ENCODE measurements around the gene TSSK3.
"Not testable (repeated sequence)": the region's sequence is repeated elsewhere in the genome, so short reads cannot be mapped to it uniquely, and the experiment has no call there.

Gene TSSK3

DNA sequence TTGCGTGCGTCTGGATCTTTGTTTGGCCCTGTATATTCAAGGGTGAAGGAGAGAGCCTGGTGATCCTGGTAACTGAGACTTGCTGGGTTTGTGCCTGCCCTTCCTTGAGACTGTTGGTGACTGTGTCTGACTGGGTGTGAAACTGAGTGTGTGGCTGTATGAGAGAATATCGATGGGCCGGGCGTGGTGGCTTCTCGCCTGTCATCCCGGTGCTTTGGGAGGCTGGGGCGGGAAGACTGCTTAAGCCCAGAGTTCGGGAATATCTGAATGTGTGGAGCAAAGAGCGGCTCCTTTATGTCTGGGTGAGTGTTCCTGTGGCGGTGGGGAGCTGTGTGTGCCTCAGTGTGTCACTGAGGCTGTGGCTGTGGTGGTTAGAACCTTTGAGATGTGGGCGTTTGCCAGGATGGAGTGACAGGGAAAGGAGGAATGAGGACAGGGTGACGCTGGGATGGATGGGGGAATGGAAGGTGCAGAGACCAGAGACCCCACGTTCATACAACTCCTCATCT lies 23.6 kb upstream of the TSSK3 start:
- no peak for DNase-seq (ENCODE audit: low spot score)

- DNase-seq (ENCODE audit: low spot score): no peak
Measured at GRCh38 chr1:32339363-32339978, 22.9 kb upstream of the TSSK3 start.

- no peak for DNase-seq (ENCODE audit: low spot score)
Measured at GRCh38 chr1:32341186-32341757, 21.1 kb upstream of the TSSK3 start.

DNA sequence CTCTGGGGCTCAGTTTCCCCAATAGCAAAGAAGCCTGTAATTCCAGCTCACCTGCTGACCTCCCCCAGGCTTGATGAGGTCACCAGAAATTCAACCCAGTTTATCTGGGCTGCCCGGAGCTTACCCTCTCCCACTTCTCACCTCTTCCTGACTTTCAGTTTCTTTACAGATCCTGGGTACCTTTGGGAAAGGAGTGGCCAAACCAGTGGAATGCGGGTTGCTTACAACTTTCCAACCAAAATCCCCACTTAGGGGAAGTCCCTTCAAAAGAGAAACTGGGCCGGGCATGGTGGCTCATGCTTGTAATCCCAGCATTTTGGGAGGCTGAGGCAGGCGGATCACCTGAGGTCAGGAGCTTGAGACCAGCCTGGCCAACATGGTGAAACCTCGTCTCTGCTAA lies 20.4 kb upstream of the TSSK3 start:
- no peak for DNase-seq (ENCODE audit: low spot score)

GRCh38 chr1:32342704-32343103 lies 19.6 kb upstream of the TSSK3 start:
- no peak for DNase-seq (ENCODE audit: low spot score)

DNA sequence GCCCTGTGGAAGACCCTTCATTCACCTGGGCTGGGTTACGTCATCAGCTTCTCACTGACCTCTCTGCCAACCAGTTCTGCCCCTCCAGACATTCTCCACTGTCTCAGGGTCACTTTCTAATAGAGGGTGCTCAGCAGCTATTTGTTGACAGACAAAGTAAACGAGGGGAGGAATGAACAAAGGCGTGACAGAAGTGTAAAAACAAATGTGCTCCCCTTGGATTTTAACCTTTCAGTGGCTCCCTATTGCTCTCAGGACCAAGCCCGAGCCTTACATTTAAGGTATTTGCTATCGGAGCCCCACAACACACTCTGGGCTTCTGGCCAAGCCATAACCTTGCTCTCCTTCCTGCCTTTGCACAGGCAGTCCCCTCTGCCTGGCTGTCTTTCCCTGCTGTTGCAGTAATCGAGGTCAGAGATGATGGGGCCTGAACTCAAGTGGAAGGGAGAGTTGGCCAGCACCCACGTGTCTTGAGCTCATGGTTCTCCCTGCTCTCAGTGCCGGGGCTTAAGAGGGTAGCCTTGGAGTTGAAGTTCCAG lies 17.0 kb upstream of the TSSK3 start:
- DNase-seq (ENCODE audit: low spot score): no peak

DNA sequence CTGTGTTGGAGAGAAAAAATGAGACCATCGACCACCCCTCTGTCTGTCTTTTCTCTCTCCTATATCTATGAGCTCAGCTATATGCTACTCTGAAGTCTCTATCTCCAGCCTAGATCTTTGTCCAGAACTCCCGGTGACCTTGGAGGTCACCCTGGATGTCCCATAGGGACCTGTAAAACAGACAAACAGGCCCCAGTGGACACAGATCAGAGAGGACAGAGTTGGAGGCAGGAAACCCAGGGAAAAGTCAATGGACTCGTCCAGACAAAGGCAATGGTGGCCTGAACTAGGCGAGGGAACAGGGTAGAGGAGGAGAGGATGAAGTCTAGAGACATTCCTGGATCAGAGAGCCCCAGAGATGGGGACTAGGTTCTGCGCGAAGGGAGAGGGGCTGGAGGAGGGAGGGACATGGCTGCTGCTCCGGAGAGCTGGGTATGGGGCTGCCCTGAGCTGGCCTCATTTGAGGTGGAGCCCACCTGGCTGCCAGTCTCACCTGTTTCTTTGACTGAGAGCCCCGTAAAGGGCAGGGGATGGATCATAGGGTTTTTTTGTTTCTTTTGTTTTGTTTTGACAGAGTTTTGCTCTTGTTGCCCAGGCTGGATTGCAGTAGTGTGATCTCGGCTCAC lies 15.7 kb upstream of the TSSK3 start:
- no peak for DNase-seq (ENCODE audit: low spot score)

GRCh38 chr1:32349211-32349708 lies 13.1 kb upstream of the TSSK3 start:
- peak; percentile 83 for DNase-seq (ENCODE audit: low spot score)

DNA sequence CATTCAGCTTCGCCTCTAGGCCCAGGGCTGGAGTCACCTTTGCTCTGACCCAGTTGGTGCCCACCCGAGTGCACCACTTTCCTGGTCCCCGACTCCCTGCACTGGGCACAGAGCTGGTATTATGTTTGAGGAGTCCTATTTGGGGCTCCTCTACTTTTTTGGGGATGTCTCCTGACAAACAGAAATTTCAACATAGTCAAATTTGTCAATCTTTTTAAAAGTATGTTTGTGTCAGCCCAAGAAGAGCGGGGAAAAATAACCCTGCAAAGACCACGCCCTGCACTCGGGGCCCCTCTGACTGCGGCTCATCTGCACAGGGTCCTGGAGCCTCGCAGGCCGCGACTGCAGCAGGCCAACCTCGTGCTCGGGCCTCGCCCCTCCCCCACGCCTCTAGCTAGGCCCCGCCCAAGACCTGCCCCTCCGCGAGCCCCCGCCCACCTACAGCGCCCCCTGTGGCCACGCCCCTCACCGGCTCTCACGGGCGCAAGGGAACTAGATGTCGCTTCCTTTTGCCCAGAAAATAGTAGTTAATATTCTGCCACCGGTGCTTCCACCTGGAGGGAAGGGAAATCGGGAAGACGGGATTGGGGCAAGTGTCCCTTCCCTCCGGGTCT lies 11.4 kb upstream of the TSSK3 start:
- DNase-seq (ENCODE audit: low spot score): no peak

- DNase-seq (ENCODE audit: low spot score): peak; percentile 91
Measured at GRCh38 chr1:32351399-32352238, 10.7 kb upstream of the TSSK3 start.

DNA sequence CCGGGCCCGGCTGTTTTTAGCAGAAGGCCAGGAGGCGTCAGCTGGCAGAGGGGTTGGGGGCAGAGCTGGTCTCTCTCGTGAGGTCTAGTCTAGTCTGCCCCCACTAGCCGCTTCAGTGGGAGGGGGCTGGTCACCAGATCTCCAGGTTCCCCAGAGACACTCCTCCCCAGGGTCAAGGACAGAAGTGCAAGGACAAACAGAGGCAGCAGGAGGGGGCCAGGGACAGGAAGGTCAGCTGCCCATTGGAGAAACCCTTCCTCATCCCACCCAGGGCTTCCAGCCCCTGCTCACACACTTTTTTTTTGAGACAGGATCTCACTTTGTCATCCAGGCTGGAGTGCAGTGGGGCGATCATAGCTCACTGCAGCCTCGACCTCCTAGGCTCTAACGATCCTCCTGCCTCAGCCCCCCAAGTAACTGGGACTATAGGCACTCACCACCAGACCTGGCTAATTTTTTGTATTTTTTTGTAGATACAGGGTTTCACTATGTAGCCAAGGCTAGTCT lies 10.0 kb upstream of the TSSK3 start:
- DNase-seq (ENCODE audit: low spot score): no peak

DNA sequence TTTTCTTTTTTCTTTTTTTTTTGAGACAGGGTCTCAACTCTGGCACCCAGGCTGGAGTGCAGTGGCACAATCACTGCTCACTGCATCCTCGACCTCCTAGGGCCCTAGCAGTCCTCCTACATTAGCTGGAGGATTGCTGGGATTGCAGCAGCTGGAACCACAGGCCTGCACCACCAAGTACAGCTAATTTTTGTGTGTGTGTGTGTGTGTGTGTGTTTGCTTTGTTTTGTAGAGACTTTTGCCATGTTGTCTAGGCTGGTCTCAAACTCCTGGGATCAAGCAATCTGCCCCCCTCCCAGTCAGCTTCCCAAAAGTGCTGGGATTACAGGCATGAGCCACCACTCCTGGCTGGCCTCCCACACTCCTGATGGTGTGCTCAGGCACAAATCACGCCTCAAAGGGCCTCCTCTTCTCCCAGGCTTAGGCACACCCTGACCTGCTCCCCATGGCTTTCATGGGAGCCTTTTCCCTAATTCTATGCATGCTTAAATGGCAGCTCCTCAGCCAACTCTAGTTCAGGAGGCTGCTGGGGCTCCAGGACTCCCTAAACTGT lies 9.4 kb upstream of the TSSK3 start:
- no peak for DNase-seq (ENCODE audit: low spot score)

DNA sequence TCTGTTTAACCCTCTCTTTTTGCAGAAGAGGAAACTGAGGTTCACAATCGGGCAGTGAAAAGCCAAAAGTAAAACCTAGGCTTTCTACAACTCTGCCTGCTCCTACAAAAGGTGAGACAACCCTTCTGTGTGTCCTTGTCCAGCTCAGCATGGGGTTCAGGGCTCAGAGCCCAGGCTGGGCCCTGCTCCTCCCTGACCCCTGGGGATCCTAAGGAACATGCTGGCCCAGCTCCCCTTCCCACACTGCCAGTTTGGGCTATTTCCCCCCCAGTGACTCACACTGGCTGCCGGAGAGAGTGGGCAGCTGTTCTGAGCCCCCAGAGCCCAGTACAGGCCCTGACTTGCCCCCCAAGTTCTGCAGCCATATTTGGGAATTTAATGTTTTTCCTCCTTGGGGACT lies 8.9 kb upstream of the TSSK3 start:
- DNase-seq (ENCODE audit: low spot score): no peak

GRCh38 chr1:32353886-32354570 lies 8.3 kb upstream of the TSSK3 start:
- no peak for DNase-seq (ENCODE audit: low spot score)

DNA sequence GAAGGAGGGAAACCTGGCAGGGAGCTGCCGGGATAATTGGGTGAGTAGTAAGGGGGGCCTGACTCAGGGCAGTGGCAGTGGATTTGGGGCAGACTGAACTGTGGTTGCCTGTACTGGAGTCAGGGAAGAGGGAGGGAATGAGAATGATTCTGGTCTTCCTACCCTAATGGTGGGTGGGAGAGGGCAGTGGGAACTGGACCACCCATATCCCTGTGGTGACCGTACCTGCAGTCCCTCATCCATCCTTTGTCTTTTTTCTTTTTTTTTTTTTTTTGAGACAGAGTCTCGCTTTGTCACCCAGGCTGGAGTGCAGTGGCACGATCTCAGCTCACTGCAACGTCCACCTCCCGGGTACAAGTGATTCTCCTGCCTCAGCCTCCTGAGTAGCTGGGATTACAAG lies 6.6 kb upstream of the TSSK3 start:
- not testable (repeated sequence) for DNase-seq (ENCODE audit: low spot score)

DNA sequence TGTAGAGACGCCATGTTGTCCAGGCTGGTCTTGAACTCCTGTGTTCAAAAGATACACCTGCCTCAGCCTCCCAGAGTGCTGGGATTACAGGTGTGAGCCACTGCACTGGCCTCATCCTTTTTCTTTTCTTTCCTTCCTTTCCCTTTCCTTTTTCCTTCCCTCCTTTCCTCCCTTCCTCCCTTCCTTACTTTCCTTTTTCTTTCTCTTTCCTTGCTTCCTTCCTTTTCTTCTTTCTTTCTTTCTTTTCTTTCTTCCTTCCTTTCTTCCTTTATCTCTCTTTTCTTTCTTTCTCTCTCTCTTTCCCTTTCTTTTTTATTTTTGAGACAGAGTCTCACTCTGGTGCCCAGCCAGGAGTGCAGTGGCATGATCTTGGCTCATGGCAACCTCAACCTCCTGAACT lies 5.9 kb upstream of the TSSK3 start:
- no peak for DNase-seq (ENCODE audit: low spot score)

DNA sequence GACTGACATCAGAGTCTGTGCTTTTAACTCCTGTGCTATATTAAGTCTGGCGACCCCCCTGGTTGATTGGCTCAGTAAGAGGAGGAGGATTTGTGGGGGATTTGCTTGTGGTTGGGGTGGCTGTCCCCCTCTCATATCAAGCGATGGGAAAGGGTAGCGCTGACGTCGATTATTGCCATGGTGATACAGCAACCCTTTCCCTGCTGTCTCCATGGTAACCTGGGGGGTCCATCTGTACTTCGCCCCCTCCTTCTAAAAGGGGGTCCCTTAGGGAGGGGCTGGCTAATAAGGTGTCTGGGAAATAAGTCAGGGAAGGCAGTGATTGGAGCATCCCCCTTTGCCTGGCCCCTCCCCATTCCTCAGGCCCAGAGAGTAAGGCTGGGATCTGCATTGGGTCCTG lies 4.7 kb upstream of the TSSK3 start:
- no peak for DNase-seq (ENCODE audit: low spot score)

GRCh38 chr1:32358435-32358834 lies 3.9 kb upstream of the TSSK3 start:
- no peak for DNase-seq (ENCODE audit: low spot score)

DNA sequence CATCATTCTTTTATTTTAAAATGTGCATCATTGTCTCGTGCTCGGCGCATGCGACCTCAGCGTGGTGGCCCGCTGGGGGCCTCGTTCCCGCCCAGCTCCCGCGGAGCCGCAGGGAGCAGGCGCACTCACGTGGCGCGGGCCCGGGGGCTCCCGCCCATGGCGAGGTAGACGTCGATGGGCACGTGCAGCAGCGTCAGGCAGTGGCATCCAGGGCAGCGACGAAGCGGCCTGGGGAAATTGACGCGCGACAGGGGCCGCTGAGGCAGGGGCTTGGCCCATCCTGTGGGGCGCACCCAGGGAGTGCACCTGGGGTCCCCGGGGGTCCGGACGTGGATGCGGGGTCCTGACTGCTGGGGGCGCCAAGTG lies 1.0 kb upstream of the TSSK3 start:
- DNase-seq (ENCODE audit: low spot score): no peak

GRCh38 chr1:32361674-32362473 lies 465 bp upstream of the TSSK3 start:
- no peak for DNase-seq (ENCODE audit: low spot score)
